ENCODE data around the gene UBN1. TPM values are rescaled to one million over a fixed set of nuclear protein-coding genes. Genes with fewer than 3 reads are reported as not detected.

UBN1 gene
- total RNA-seq, 5 donors from 2014 or later (not counting 1 experiment from before 2014, with no cell fraction given) = 41.8 to 53.7 (median 48.2) TPM

GRCh38 chr16:4913130-4913773 is 66.0 kb downstream of the UBN1 start:
- Histone ChIP-seq H3K4me1 (ENCODE audit: control insufficient read depth in 1 of 2, extremely low read depth in 1 of 2, insufficient read depth in 2 of 2, low read length in 2 of 2) (no peaks in the 10 kb centered on the region), H3K27ac (ENCODE audit: low read length) (no peak overlapping the region), H3K36me3 (ENCODE audit: control insufficient read depth in 2 of 2, extremely low read depth in 1 of 2, insufficient read depth in 1 of 2, low read length in 1 of 2) (no peaks in the 10 kb centered on the region), H3K4me3 (ENCODE audit: control insufficient read depth in 1 of 2, extremely low read depth in 1 of 2, low read length in 1 of 2) (no peak overlapping the region), H3K9me3 (no peaks in the 10 kb centered on the region), H3K27me3 (replicated peaks in 1 of 2; ENCODE audit: control insufficient read depth in 2 of 2, extremely low read depth in 1 of 2, insufficient read depth in 2 of 2, low read length in 1 of 2) (peaks cover 0 to 36% of the 10 kb centered on the region in 2 experiments)
- DNase-seq = no peak
- POLR2A ChIA-PET = no interaction called here
- H3K36me3 Mint-ChIP-seq = no peaks in the 10 kb centered on the region
- H3K9me3 Mint-ChIP-seq = no peaks in the 10 kb centered on the region
- H3K4me3 Mint-ChIP-seq = no peak overlapping the region
- no peaks in the 10 kb centered on the region for H3K4me1 Mint-ChIP-seq
- peaks cover 3 to 8% of the 10 kb centered on the region in 2 donors for H3K27me3 Mint-ChIP-seq
- CTCF ChIA-PET = no interaction called here
- WGBS (ENCODE audit: insufficient coverage) = 60% methylated on average over 3 of the region's 7 CpGs
- no peak for ATAC-seq (replicated peaks in 1 of 4)
- no peak overlapping the region for H3K27ac Mint-ChIP-seq

DNA sequence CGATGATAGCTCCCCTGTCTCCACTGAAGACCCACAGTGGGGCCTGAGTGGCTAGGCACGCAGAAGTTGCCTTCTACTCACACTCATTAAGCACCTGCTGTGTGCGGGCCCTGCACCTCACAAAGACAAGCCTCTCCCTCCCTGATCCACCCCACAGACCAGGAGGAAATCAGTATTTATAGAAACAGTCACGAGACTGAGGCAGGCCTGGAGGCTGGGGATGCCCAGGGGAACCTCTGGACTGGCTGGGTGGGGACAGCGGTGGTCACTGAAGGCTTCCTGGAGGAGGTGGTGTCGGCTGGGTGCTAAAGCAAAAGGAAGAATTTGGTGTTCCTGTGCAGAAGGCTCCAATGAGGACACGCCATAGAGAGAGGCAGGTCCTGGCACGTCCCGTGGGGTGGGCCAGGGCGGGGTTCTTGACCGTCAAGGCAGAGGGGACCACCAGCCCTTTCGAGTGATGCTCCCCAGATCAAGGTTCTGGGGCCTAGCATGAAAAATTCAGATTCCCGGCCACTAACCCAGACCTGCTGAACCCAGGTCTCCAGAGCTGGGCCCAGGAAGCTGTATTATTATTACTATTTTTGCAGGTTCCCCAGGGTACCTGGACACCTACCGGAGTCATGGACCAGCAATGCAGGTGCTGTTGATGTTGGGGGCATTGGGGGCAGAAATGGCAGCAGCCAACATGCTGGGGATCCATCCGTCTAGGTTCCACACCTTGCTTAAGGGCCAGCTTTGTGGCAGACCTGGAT is 66.7 kb downstream of the UBN1 start:
- WGBS (ENCODE audit: insufficient coverage) = 86% methylated on average over 12 of the region's 15 CpGs
- no peaks in the 10 kb centered on the region for H3K36me3 Mint-ChIP-seq
- H3K4me1 Mint-ChIP-seq = no peaks in the 10 kb centered on the region
- H3K4me3 ChIP-seq (ENCODE audit: control insufficient read depth in 1 of 2, extremely low read depth in 1 of 2, low read length in 1 of 2) = no peak overlapping the region
- peaks cover 0 to 43% of the 10 kb centered on the region in 2 experiments for H3K27me3 ChIP-seq (replicated peaks in 1 of 2; ENCODE audit: control insufficient read depth in 2 of 2, extremely low read depth in 1 of 2, insufficient read depth in 2 of 2, low read length in 1 of 2)
- no peaks in the 10 kb centered on the region for H3K36me3 ChIP-seq (ENCODE audit: control insufficient read depth in 2 of 2, extremely low read depth in 1 of 2, insufficient read depth in 1 of 2, low read length in 1 of 2)
- no peaks in the 10 kb centered on the region for H3K9me3 ChIP-seq
- ChIA-PET CTCF (no interaction called here), POLR2A (no interaction called here)
- H3K9me3 Mint-ChIP-seq = no peaks in the 10 kb centered on the region
- DNase-seq = no peak
- H3K27ac ChIP-seq (ENCODE audit: low read length) = no peak overlapping the region
- H3K27me3 Mint-ChIP-seq = peaks cover 3 to 8% of the 10 kb centered on the region in 2 donors
- no peak for ATAC-seq (replicated peaks in 1 of 4)
- H3K4me1 ChIP-seq (ENCODE audit: control insufficient read depth in 1 of 2, extremely low read depth in 1 of 2, insufficient read depth in 2 of 2, low read length in 2 of 2) = no peaks in the 10 kb centered on the region
- H3K27ac Mint-ChIP-seq = no peak overlapping the region
- H3K4me3 Mint-ChIP-seq = no peak overlapping the region

DNA sequence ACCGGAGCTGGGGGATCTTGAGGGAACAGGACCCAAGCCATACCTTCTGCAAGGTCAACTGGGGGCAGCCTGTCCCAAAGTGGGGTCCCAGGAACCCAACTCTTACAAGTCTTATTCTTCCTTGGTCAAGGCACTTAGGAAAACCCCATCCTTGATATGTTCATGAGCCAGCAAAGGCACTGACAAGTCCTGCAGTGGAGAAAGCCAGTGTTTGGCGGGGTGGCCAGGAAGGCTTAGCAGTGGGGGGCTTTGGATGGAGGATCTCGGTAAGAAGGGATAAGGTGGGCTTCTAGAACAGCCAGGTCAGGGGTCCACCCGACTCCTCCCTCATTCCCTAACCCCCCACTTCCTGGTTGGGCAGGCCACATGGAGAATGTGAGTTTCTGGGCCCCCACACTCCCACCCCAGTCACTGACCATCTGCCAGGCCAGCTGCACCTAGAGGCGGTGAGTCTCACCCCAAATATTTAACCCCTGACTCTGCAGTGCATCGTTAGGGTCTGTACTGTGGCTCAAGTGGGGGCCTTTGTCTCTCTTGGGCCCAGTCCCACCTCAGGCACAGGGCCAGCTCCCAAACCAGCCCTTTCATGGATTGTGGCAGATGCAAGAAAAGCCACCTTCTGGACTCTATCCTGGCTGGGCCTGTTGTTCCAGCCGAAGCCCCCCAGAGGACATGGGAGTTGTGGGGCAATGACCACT is 67.4 kb downstream of the UBN1 start:
- no peak overlapping the region for H3K4me3 Mint-ChIP-seq
- POLR2A ChIA-PET = no interaction called here
- no peaks in the 10 kb centered on the region for H3K4me1 Mint-ChIP-seq
- no peaks in the 10 kb centered on the region for H3K36me3 Mint-ChIP-seq
- no peak overlapping the region for H3K27ac Mint-ChIP-seq
- peaks cover 3 to 8% of the 10 kb centered on the region in 2 donors for H3K27me3 Mint-ChIP-seq
- ATAC-seq (replicated peaks in 1 of 4) = no peak
- no peak for DNase-seq
- Histone ChIP-seq H3K9me3 (no peaks in the 10 kb centered on the region), H3K36me3 (ENCODE audit: control insufficient read depth in 2 of 2, extremely low read depth in 1 of 2, insufficient read depth in 1 of 2, low read length in 1 of 2) (no peaks in the 10 kb centered on the region), H3K27ac (ENCODE audit: low read length) (no peak overlapping the region), H3K4me3 (ENCODE audit: control insufficient read depth in 1 of 2, extremely low read depth in 1 of 2, low read length in 1 of 2) (no peak overlapping the region), H3K27me3 (replicated peaks in 1 of 2; ENCODE audit: control insufficient read depth in 2 of 2, extremely low read depth in 1 of 2, insufficient read depth in 2 of 2, low read length in 1 of 2) (peaks cover 0 to 45% of the 10 kb centered on the region in 2 experiments), H3K4me1 (ENCODE audit: control insufficient read depth in 1 of 2, extremely low read depth in 1 of 2, insufficient read depth in 2 of 2, low read length in 2 of 2) (no peaks in the 10 kb centered on the region)
- H3K9me3 Mint-ChIP-seq = no peaks in the 10 kb centered on the region
- CTCF ChIA-PET = no interaction called here
- 87% methylated on average over 3 of the region's 7 CpGs for WGBS (ENCODE audit: insufficient coverage)

GRCh38 chr16:4915226-4915761 is 68.0 kb downstream of the UBN1 start:
- no peaks in the 10 kb centered on the region for H3K4me1 ChIP-seq (ENCODE audit: control insufficient read depth in 1 of 2, extremely low read depth in 1 of 2, insufficient read depth in 2 of 2, low read length in 2 of 2)
- Mint-ChIP-seq H3K27me3 (peaks cover 3 to 8% of the 10 kb centered on the region in 2 donors), H3K9me3 (no peaks in the 10 kb centered on the region), H3K4me1 (no peaks in the 10 kb centered on the region), H3K4me3 (no peak overlapping the region), H3K27ac (no peak overlapping the region), H3K36me3 (no peaks in the 10 kb centered on the region)
- 51% methylated on average over 8 of the region's 11 CpGs for WGBS (ENCODE audit: insufficient coverage)
- DNase-seq (no peak), ATAC-seq (replicated peaks in 1 of 4) (no peak)
- ChIA-PET CTCF (no interaction called here), POLR2A (no interaction called here)
- no peaks in the 10 kb centered on the region for H3K9me3 ChIP-seq
- no peak overlapping the region for H3K27ac ChIP-seq (ENCODE audit: low read length)
- H3K36me3 ChIP-seq (ENCODE audit: control insufficient read depth in 2 of 2, extremely low read depth in 1 of 2, insufficient read depth in 1 of 2, low read length in 1 of 2) = no peaks in the 10 kb centered on the region
- no peak overlapping the region for H3K4me3 ChIP-seq (ENCODE audit: control insufficient read depth in 1 of 2, extremely low read depth in 1 of 2, low read length in 1 of 2)
- peaks cover 0 to 44% of the 10 kb centered on the region in 2 experiments for H3K27me3 ChIP-seq (replicated peaks in 1 of 2; ENCODE audit: control insufficient read depth in 2 of 2, extremely low read depth in 1 of 2, insufficient read depth in 2 of 2, low read length in 1 of 2)

GRCh38 chr16:4917117-4917516 is 69.8 kb downstream of the UBN1 start:
- H3K4me1 Mint-ChIP-seq = no peaks in the 10 kb centered on the region
- no peaks in the 10 kb centered on the region for H3K9me3 Mint-ChIP-seq
- no peaks in the 10 kb centered on the region for H3K36me3 Mint-ChIP-seq
- no peak overlapping the region for H3K27ac ChIP-seq (ENCODE audit: low read length)
- no peaks in the 10 kb centered on the region for H3K9me3 ChIP-seq
- ATAC-seq (replicated peaks in 1 of 4) (no peak), DNase-seq (no peak)
- peaks cover 0 to 43% of the 10 kb centered on the region in 2 experiments for H3K27me3 ChIP-seq (replicated peaks in 1 of 2; ENCODE audit: control insufficient read depth in 2 of 2, extremely low read depth in 1 of 2, insufficient read depth in 2 of 2, low read length in 1 of 2)
- POLR2A ChIA-PET = no interaction called here
- no CpG with 5 or more reads among the region's 4 CpGs for WGBS (ENCODE audit: insufficient coverage)
- H3K4me3 Mint-ChIP-seq = no peak overlapping the region
- no peak overlapping the region for H3K27ac Mint-ChIP-seq
- no peaks in the 10 kb centered on the region for H3K36me3 ChIP-seq (ENCODE audit: control insufficient read depth in 2 of 2, extremely low read depth in 1 of 2, insufficient read depth in 1 of 2, low read length in 1 of 2)
- CTCF ChIA-PET = no interaction called here
- H3K4me3 ChIP-seq (ENCODE audit: control insufficient read depth in 1 of 2, extremely low read depth in 1 of 2, low read length in 1 of 2) = no peak overlapping the region
- peaks cover 1 to 8% of the 10 kb centered on the region in 2 donors for H3K27me3 Mint-ChIP-seq
- no peaks in the 10 kb centered on the region for H3K4me1 ChIP-seq (ENCODE audit: control insufficient read depth in 1 of 2, extremely low read depth in 1 of 2, insufficient read depth in 2 of 2, low read length in 2 of 2)

DNA sequence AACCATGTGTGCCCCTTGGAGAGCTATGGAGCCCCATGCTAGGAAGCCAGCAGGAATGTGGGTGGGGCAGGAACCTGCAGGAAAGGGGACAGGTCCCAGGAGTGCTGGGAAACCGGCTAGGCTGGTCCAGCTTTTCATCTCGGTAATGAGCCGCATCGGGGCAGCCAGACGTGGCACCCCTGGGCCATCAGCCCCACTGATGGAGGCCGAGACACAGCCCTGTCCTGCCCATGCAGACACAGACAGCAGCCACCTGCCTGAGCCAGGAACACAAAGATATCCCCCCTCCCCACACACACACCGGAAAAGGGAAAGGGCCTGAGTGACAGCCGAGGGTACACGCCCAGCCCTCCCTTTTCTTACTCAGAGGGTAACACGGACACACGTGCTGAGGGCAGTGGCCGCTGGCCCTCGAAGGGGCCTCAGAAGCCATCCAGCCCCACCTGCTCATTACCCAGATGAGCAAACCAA is 71.5 kb downstream of the UBN1 start:
- H3K27me3 ChIP-seq (replicated peaks in 1 of 2; ENCODE audit: control insufficient read depth in 2 of 2, extremely low read depth in 1 of 2, insufficient read depth in 2 of 2, low read length in 1 of 2) = peaks cover 0 to 40% of the 10 kb centered on the region in 2 experiments
- H3K36me3 ChIP-seq (ENCODE audit: control insufficient read depth in 2 of 2, extremely low read depth in 1 of 2, insufficient read depth in 1 of 2, low read length in 1 of 2) = no peaks in the 10 kb centered on the region
- Mint-ChIP-seq H3K27ac (no peak overlapping the region), H3K4me1 (no peaks in the 10 kb centered on the region), H3K4me3 (no peak overlapping the region), H3K9me3 (no peaks in the 10 kb centered on the region), H3K36me3 (no peaks in the 10 kb centered on the region), H3K27me3 (peaks cover 0 to 10% of the 10 kb centered on the region in 2 donors)
- 76% methylated on average over 6 of the region's 13 CpGs for WGBS (ENCODE audit: insufficient coverage)
- no peak overlapping the region for H3K4me3 ChIP-seq (ENCODE audit: control insufficient read depth in 1 of 2, extremely low read depth in 1 of 2, low read length in 1 of 2)
- POLR2A ChIA-PET = no interaction called here
- CTCF ChIA-PET = interaction anchor here in 1 of 2 donors (0.6 kb wide), 1 partner anchor 215 kb away, joined by 4 read pairs; no protein-coding TSS in a partner anchor
- DNase-seq = no peak
- no peaks in the 10 kb centered on the region for H3K9me3 ChIP-seq
- no peaks in the 10 kb centered on the region for H3K4me1 ChIP-seq (ENCODE audit: control insufficient read depth in 1 of 2, extremely low read depth in 1 of 2, insufficient read depth in 2 of 2, low read length in 2 of 2)
- ATAC-seq (replicated peaks in 1 of 4) = no peak
- H3K27ac ChIP-seq (ENCODE audit: low read length) = no peak overlapping the region
